NB4 (cell line): Measurements from ENCODE around the gene RAB40C.

Experiments used
- DNase-seq: peaks from one replicate; pipeline ENCODE4 v3.0.0; 2010; ENCODE audit warnings: low read depth
- H3K4me3 ChIP-seq: one replicate; pipeline ENCODE4 v1.5.1; 2011; ENCODE audit warnings: mild to moderate bottlenecking, low read depth, low read length, moderate library complexity
- CTCF ChIP-seq: IDR thresholded peaks from one replicate; pipeline ENCODE4 v1.5.1; 2012; ENCODE audit warnings: low read depth, low read length
- MAX ChIP-seq: IDR thresholded peaks from 2 replicates; pipeline ENCODE4 v1.6.1; 2011; ENCODE audit warnings: low read depth, low read length
- MYC ChIP-seq: IDR thresholded peaks from 2 replicates; pipeline ENCODE4 v1.6.1; 2011; ENCODE audit warnings: low read depth, low read length
- POLR2A ChIP-seq: IDR thresholded peaks from 2 replicates; pipeline ENCODE4 v1.6.1; 2011; ENCODE audit warnings: mild to moderate bottlenecking; ENCODE audit not compliant: insufficient read length; ENCODE audit errors: extremely low read depth

RAB40C gene

GRCh38 chr16:640614-641013, 50.7 kb downstream of the RAB40C start:
- no peak overlapping the region for H3K4me3 ChIP-seq
- DNase-seq, result no peak
- TF ChIP-seq MYC, result no peak
- no peak for TF ChIP-seq MAX

- TF ChIP-seq CTCF (no peak), MYC (peak; percentile 81), POLR2A (peak; percentile 74), MAX (peak; percentile 72)
- peak within 1 kb of the TSS; percentile 71 for H3K4me3 ChIP-seq
- DNase-seq, result peak; percentile 90
Observed at GRCh38 chr16:641326-642188, 51.7 kb downstream of the RAB40C start, which contains the start of gene MCRIP2. Gene MCRIP2, plus strand, starts transcription at chr16:641828. Its CDS starts 164 bp downstream, at chr16:641992.

GRCh38 chr16:642189-643049, 52.6 kb downstream of the RAB40C start:
- peak; percentile 82 for DNase-seq
- TF ChIP-seq POLR2A (peak; percentile 22), MAX (no peak; the same call in 1 of the 2 replicates)
- H3K4me3 ChIP-seq, result peak overlapping the region; percentile 71

GRCh38 chr16:643050-643368, 53.1 kb downstream of the RAB40C start:
- DNase-seq, result no peak

GRCh38 chr16:644556-644955, 54.7 kb downstream of the RAB40C start:
- no peak for DNase-seq
- no peak overlapping the region for H3K4me3 ChIP-seq
- TF ChIP-seq POLR2A, result no peak
- TF ChIP-seq MYC, result no peak
- no peak for TF ChIP-seq CTCF
- no peak for TF ChIP-seq MAX

More at GRCh38 chr16:643050-643368, 53.1 kb downstream of the RAB40C start:
- TF ChIP-seq CTCF (no peak), MYC (no peak), POLR2A (no peak)
- H3K4me3 ChIP-seq, result peak overlapping the region; percentile 71

- no peak overlapping the region for H3K4me3 ChIP-seq
- TF ChIP-seq CTCF (no peak), POLR2A (no peak), MAX (no peak), MYC (no peak)
Observed at GRCh38 chr16:645852-646678, 56.2 kb downstream of the RAB40C start.

More at GRCh38 chr16:645852-646678, 56.2 kb downstream of the RAB40C start:
- DNase-seq, result no peak
